Left lung (tissue), 10 donors: Measurements from ENCODE around the gene HECTD3. TPM values are rescaled to one million over a fixed set of nuclear protein-coding genes. Genes with fewer than 3 reads are reported as not detected.

Experiments
- ATAC-seq: fragments of 200-7000 bp; cut with Tn5 transposase; one replicate; pipeline ENCODE4 v1.9.1; 2020; ENCODE audit warnings: moderate library complexity
- DNase-seq, 4 donors: peaks; one replicate each; pipeline ENCODE4 v3.0.0-alpha.2; 2013 to 2020
- H3K27ac ChIP-seq, 2 donors: fragments of 200-600 bp; sonication (generic) in 1 of 2; one replicate each; pipeline versions ENCODE4 v1.5.0 to v1.8.0; 2020 to 2021
- H3K27me3 ChIP-seq, 2 donors: fragments of 200-600 bp; sonication (generic) in 1 of 2; one replicate each; pipeline versions ENCODE4 v1.5.0 to v1.8.0; 2020 to 2021
- H3K36me3 ChIP-seq, 2 donors: fragments of 200-600 bp; sonication (generic) in 1 of 2; one replicate each; pipeline versions ENCODE4 v1.5.0 to v1.8.0; 2020 to 2021
- H3K4me1 ChIP-seq, 2 donors: fragments of 200-600 bp; one replicate each; pipeline ENCODE4 v1.8.0; 2021
- H3K4me3 ChIP-seq, 2 donors: fragments of 200-600 bp; sonication (generic) in 1 of 2; one replicate each; pipeline versions ENCODE4 v1.5.0 to v1.8.0; 2020 to 2021; ENCODE audit warnings: mild to moderate bottlenecking in 1 of 2
- H3K9me3 ChIP-seq, 2 donors: fragments of 200-600 bp; sonication (generic) in 1 of 2; one replicate each; pipeline versions ENCODE4 v1.5.0 to v1.8.0; 2020 to 2021
- intact Hi-C, 2 donors: fragments of 100-400 bp; cut with DNase I; formaldehyde crosslinking; loops; one replicate each; pipeline versions ENCODE4 v1.11.2 to v1.14.2; 2022
- polyA plus RNA-seq, 6 donors: library from polyadenylated mRNA; unstranded; fragments of 120-200 nt; gene quantifications; one replicate each; pipeline ENCODE4 v1.2.1, GENCODE V29; 2013; ENCODE audit not compliant: insufficient read length in 6 of 6
- total RNA-seq, 2 donors: library from RNA; stranded (reverse); fragmentation: NEBNext Ultra II Directional; extraction: Animal tissue kit (Norgen Biotek cat#: 25700); gene quantifications; one replicate each; pipeline ENCODE4 v1.2.1, GENCODE V29; 2021
- TF ChIP-seq, protein P1 (sequence below), 2 donors: fragments of 200-600 bp; sonication (generic) in 1 of 2; IDR thresholded peaks; one replicate each; pipeline versions ENCODE4 v1.5.0 to v1.8.0; 2021; ENCODE audit warnings: antibody characterized with exemption in 2 of 2
- donor health status: DM: no; HTN: yes; CAD: no.
- donor health status: DM: no; HTN: no; CAD: no.

Gene HECTD3
- total and polyA plus RNA-seq, 8 donors = 30.4 to 44.6 (median 33.6) TPM

- H3K4me3 ChIP-seq = no peak overlapping the region
- H3K4me1 ChIP-seq = peaks cover 17 to 35% of the 10 kb centered on the region in 2 donors
- ATAC-seq (no peak), DNase-seq (no peak)
- peaks cover 0 to 66% of the 10 kb centered on the region in 2 donors for H3K36me3 ChIP-seq
- no peaks in the 10 kb centered on the region for H3K27me3 ChIP-seq
- TF ChIP-seq, protein P1, sequence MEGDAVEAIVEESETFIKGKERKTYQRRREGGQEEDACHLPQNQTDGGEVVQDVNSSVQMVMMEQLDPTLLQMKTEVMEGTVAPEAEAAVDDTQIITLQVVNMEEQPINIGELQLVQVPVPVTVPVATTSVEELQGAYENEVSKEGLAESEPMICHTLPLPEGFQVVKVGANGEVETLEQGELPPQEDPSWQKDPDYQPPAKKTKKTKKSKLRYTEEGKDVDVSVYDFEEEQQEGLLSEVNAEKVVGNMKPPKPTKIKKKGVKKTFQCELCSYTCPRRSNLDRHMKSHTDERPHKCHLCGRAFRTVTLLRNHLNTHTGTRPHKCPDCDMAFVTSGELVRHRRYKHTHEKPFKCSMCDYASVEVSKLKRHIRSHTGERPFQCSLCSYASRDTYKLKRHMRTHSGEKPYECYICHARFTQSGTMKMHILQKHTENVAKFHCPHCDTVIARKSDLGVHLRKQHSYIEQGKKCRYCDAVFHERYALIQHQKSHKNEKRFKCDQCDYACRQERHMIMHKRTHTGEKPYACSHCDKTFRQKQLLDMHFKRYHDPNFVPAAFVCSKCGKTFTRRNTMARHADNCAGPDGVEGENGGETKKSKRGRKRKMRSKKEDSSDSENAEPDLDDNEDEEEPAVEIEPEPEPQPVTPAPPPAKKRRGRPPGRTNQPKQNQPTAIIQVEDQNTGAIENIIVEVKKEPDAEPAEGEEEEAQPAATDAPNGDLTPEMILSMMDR (IDR thresholded peaks at IDR 0.05) = no peak
- H3K27ac ChIP-seq = no peak overlapping the region
- intact Hi-C loops = no loop called here
- H3K9me3 ChIP-seq = no peaks in the 10 kb centered on the region
Measured at GRCh38 chr1:45008076-45008475, 3.0 kb downstream of the HECTD3 start.

- DNase-seq (no peak), ATAC-seq (no peak)
- intact Hi-C loops = no loop called here
- Histone ChIP-seq H3K9me3 (no peaks in the 10 kb centered on the region), H3K27ac (no peak overlapping the region), H3K4me1 (peaks cover 12 to 27% of the 10 kb centered on the region in 2 donors), H3K36me3 (peaks cover 0 to 74% of the 10 kb centered on the region in 2 donors), H3K4me3 (no peak overlapping the region), H3K27me3 (no peaks in the 10 kb centered on the region)
- TF ChIP-seq, protein P1 (IDR thresholded peaks at IDR 0.05) = no peak
Measured at GRCh38 chr1:45007311-45007710, 3.8 kb downstream of the HECTD3 start.

DNA sequence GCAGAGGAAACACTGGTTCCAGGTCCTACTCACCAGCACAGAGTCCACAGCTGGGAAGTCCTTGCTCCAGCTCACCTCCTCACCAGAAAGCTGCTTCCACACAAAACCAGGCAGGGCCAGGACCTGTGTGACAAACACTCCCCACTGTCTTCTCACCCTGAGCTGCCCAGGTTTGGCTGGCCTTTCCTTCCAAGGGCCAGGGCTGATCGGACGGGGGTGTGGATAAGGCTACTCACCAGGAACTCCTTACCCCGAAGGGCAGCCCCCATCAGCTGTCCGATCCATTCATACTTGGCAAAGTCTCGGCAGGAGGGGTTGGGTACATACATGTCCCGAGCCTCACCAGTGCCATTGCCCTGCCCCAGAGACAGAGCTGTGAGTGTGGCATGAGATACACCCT lies 5.4 kb downstream of the HECTD3 start:
- Histone ChIP-seq H3K4me1 (peaks cover 7 to 20% of the 10 kb centered on the region in 2 donors), H3K36me3 (peaks cover 0 to 83% of the 10 kb centered on the region in 2 donors), H3K4me3 (no peak overlapping the region), H3K9me3 (no peaks in the 10 kb centered on the region), H3K27me3 (no peaks in the 10 kb centered on the region), H3K27ac (no peak overlapping the region)
- DNase-seq = no peak
- intact Hi-C loops = no loop called here
- no peak for ATAC-seq
- TF ChIP-seq, protein P1 (IDR thresholded peaks at IDR 0.05) = no peak

DNA sequence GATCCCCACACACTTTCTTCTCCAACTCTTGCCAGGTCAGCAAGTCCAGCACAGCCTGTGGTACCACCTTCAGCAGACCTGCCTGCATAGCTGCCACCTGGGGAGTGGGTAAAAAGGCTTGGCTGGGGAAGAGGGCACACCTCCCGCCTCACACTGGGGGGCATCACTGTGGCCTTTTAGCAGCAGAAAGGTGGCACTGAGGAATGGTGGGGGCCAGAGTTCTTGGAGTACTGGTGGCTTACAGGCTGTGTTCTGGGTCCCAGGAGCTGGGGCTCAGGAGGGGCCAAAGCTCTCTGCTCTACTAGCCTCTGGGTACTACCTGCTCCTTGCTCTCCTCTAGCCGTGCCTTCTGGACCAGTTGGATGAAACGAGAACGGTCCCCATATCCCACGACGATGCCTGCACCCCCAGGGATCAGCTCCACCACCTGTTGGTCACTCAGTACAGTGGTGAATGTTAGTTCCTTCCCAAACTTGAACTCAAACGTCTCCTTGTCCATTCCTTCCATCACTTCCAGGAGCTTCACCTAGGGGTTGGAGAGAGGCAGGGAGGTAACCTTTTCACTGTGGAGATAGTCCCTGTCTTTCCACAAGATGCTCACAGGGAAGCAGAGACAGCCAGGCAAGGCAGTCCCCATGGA lies 6.7 kb downstream of the HECTD3 start:
- TF ChIP-seq, protein P1 (IDR thresholded peaks at IDR 0.05) = no peak
- H3K27me3 ChIP-seq = no peaks in the 10 kb centered on the region
- no peak overlapping the region for H3K4me3 ChIP-seq
- DNase-seq (no peak), ATAC-seq (no peak)
- H3K4me1 ChIP-seq = peaks cover 0 to 10% of the 10 kb centered on the region in 2 donors
- intact Hi-C loops = no loop called here
- peaks cover 0 to 80% of the 10 kb centered on the region in 2 donors for H3K36me3 ChIP-seq
- no peak overlapping the region for H3K27ac ChIP-seq
- no peaks in the 10 kb centered on the region for H3K9me3 ChIP-seq

GRCh38 chr1:45003741-45004140 lies 7.4 kb downstream of the HECTD3 start:
- Histone ChIP-seq H3K9me3 (no peaks in the 10 kb centered on the region), H3K4me3 (no peak overlapping the region), H3K27me3 (no peaks in the 10 kb centered on the region), H3K4me1 (peaks cover 0 to 5% of the 10 kb centered on the region in 2 donors), H3K27ac (no peak overlapping the region), H3K36me3 (peaks cover 0 to 73% of the 10 kb centered on the region in 2 donors)
- DNase-seq (no peak), ATAC-seq (no peak)
- intact Hi-C loops = no loop called here
- TF ChIP-seq, protein P1 (IDR thresholded peaks at IDR 0.05) = no peak
